Astrocyte of the cerebellum (primary cell): ENCODE data around the gene CCDC57.

Experiments
- DNase-seq: peaks from one replicate; pipeline ENCODE4 v3.0.0-alpha.2; 2011; ENCODE audit warnings: low read depth
- H3K4me3 ChIP-seq: 2 replicates; pipeline ENCODE4 v1.5.1; 2011; ENCODE audit warnings: mild to moderate bottlenecking, low read depth, low read length, moderate library complexity
- in situ Hi-C: cut with HindIII; loops from 2 replicates; pipeline ENCODE4 v1.10.0; 2017; ENCODE audit warnings: low sequenced_read_pairs
- TF ChIP-seq, protein P1 (sequence below): IDR thresholded peaks from 2 replicates; pipeline ENCODE4 v1.5.1; 2012; ENCODE audit warnings: low read length, low read depth, moderate library complexity, mild to moderate bottlenecking; ENCODE audit errors: missing control alignments

CCDC57 gene

DNA sequence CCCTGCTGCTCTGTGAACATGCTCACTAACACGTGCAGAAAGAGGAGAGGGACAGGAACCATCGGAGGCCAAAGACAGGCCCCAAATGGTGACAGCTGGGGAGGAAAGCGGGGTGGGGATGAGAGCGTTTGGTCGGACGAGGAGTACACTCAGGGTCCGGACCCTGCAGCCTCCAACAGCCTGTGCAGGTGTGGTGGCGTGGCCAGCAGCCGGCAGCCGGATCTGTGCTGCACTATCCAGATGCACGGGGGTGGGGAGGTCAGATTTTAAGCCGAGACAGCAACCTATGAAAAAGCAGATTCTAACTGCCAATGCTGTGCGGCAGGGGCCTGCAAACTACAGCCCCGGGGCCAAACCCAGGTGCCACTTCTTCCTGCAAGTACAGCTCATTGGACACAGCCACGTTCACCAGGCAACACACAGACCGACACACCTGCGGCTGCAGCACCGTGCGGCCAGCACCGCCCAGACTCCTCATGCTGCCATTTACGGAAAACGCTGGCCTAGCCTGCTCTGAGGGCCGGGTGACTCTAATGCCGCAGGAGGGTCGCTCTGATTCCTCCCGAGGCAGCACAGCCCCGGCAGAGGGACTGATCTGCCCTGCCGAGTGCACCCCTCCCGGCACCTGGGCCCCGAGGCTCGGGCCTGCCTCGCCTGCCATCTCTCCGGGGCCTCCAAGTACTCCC is 37.4 kb upstream of the CCDC57 start:
- no peak for DNase-seq
- in situ Hi-C loops: no loop called here
- TF ChIP-seq, protein P1, sequence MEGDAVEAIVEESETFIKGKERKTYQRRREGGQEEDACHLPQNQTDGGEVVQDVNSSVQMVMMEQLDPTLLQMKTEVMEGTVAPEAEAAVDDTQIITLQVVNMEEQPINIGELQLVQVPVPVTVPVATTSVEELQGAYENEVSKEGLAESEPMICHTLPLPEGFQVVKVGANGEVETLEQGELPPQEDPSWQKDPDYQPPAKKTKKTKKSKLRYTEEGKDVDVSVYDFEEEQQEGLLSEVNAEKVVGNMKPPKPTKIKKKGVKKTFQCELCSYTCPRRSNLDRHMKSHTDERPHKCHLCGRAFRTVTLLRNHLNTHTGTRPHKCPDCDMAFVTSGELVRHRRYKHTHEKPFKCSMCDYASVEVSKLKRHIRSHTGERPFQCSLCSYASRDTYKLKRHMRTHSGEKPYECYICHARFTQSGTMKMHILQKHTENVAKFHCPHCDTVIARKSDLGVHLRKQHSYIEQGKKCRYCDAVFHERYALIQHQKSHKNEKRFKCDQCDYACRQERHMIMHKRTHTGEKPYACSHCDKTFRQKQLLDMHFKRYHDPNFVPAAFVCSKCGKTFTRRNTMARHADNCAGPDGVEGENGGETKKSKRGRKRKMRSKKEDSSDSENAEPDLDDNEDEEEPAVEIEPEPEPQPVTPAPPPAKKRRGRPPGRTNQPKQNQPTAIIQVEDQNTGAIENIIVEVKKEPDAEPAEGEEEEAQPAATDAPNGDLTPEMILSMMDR: no peak

DNA sequence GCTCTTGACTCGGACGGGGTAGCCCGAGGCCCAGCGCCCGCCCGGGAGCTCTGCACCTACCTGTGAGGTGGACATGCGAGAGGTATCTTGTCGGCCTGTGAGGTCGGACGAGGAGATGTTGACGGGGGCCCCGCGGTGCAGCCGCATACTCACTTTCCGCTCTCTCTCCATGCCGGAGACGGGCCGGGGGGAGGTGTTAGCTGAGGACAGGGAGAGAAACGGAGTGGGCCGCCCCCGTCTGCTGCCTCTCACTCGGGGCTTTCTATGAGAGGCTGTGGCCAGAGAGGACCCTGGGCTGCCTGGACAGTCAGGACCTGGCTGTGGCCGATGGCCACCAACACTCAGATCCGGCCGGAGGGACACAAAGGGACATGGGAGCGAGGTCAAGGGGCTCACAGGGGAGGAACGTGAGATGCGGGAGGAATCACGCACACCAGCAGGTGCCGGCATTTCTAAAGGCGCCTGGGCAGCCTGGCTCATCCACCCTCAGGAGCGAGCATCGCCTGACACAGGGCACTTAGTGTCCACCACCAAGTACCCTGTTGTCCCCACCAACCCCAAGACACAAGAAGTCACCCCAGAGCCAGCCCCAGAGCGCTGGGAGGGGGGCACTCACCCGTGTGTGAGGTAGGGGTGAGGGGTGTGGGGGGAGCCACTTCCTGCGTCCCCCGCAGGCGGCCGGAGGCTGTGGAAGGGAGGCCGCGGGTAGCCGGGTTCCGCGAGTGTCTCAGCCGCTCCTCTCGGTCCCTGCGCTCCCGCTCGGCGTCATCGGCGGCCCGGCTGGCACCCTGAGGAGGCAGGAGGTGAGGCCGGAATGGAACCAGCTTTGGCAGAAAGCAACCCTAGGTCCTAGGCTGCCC is 36.4 kb upstream of the CCDC57 start:
- TF ChIP-seq, protein P1: no peak
- DNase-seq: no peak
- in situ Hi-C loops: no loop called here
- H3K4me3 ChIP-seq: no peak overlapping the region

More for the DNA sequence above, 37.4 kb upstream of the CCDC57 start:
- no peak overlapping the region for H3K4me3 ChIP-seq

DNA sequence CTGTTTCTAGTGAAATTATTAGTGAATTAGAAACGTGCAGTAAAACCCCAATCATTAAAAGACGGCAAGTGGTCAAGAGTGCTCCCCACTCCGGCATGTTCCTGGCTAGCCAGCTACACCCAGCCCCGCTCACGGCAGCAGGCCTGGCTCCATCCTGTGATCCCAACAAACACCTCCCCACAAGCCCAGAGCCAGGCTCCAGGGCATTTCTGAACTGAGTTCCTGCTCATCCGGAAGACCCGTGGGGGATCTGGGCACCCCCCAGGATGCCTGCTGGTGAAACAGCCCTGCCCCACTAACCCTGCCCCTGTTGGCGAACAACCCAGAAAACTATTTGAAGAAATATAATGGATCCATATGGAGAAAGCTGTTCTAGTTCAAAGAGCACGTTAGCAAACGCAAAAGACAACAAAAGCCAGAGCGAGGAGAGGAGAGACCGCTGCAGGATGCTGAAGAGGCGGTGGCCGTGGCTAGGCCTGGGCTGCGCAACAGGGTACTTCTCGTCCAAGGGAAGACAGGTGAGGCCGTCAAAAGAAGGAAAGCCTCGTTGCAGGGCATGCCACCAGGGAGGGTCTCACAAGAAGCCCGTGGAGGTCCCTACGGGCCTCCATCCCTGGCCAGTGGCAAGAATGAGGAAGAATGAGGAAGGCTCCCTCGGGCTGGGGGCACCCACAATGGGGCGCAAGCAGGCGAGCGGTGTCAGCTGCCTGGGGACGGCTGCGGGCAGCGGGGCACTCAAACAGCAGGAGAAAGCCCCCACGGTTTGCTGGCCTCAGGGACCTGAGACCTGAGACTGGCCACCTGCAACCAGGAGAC is 35.4 kb upstream of the CCDC57 start:
- no peak for DNase-seq
- no peak overlapping the region for H3K4me3 ChIP-seq
- in situ Hi-C loops: no loop called here
- TF ChIP-seq, protein P1: no peak

DNA sequence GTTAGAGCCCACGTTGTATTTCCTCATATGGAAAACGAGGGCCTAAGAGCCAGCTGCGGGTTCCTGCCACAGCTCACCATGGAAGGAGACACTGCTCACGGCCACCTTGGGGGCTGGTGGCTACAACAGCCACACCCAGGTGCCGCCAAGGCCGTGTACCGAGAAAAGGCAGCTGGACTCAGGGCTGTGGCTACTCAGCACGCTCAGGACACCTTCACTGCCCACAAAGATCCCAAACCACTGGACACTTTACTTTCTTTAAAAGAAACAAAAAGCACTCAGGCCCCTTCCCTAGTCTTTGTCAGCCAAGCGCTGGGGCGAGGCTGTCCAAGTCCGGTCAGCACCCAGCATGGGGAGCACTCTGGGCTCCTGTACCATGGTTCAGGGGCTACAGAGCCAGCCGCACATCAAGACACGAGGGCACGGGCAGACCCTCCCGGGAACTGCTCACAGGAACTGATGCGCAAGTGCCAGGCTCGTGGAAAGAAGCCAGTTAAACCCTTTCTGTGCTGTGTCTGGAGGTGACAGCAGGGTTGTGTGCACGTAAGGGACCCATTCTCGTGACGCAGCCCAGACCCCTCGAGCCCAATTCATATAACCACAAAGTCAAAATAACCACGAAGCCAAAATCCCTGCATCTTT is 34.7 kb upstream of the CCDC57 start:
- in situ Hi-C loops: no loop called here
- no peak for DNase-seq

DNA sequence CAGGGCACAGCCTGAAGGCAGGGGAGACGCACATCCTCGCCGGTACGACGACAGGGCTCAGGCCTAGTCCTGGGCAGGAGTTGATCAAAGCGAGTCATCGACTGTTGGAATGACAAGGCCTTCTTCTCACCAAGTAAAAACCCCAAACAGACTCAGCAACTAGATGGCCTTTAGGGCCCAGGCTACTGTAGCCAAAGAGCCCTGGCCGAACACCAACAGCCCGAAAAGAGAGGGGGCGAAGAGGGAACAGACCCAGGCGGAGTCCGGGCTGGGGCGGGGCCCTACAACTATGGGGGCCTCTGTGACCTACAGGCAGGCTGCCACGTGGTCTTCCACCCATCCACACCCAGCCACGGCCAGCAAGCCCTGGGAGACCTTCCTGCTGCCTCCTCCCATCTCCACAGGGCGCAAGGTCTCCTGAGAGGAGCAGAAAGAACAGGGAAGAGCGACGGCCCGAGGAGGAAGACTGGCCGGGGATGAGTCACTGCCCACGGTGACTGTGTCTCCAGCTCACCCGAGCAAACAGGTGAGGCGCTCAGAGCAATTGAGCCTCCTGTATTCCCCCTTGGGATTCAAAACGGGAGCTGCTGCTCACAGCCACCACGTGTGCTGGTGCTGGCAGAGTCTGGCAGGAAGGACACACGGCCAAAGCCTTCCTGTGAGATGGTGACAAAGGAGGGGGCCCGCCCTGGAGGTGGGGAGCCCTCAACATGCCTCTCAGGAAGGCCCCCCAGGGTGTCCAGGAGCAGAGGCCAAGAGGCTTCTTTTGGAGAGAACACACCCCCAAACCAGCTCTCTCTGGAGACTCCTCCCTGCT is 33.9 kb upstream of the CCDC57 start:
- no peak overlapping the region for H3K4me3 ChIP-seq
- in situ Hi-C loops: no loop called here
- no peak for DNase-seq
- TF ChIP-seq, protein P1: no peak

More for the DNA sequence above, 34.7 kb upstream of the CCDC57 start:
- H3K4me3 ChIP-seq: no peak overlapping the region
- TF ChIP-seq, protein P1: no peak
